Glomerular endothelial cell (primary cell): ENCODE data around the gene USP3. TPM values are rescaled to one million over a fixed set of nuclear protein-coding genes. Genes with fewer than 3 reads are reported as not detected.
"Not testable (repeated sequence)": the region's sequence is repeated elsewhere in the genome, so short reads cannot be mapped to it uniquely, and the experiment has no call there.

Experiments
- DNase-seq: peaks from one replicate; pipeline ENCODE4 v3.0.0-alpha.2; 2011; ENCODE audit warnings: low read depth, low spot score; ENCODE audit errors: extremely low read depth
- total RNA-seq: library from RNA; depleted of rRNA; stranded (reverse); fragments of >200 nt; gene quantifications from 2 replicates; pipeline ENCODE4 v1.2.3, GENCODE V29; 2015

Gene USP3
- total RNA-seq, 1 donor from 2014 or later, result 40.0 TPM

DNA sequence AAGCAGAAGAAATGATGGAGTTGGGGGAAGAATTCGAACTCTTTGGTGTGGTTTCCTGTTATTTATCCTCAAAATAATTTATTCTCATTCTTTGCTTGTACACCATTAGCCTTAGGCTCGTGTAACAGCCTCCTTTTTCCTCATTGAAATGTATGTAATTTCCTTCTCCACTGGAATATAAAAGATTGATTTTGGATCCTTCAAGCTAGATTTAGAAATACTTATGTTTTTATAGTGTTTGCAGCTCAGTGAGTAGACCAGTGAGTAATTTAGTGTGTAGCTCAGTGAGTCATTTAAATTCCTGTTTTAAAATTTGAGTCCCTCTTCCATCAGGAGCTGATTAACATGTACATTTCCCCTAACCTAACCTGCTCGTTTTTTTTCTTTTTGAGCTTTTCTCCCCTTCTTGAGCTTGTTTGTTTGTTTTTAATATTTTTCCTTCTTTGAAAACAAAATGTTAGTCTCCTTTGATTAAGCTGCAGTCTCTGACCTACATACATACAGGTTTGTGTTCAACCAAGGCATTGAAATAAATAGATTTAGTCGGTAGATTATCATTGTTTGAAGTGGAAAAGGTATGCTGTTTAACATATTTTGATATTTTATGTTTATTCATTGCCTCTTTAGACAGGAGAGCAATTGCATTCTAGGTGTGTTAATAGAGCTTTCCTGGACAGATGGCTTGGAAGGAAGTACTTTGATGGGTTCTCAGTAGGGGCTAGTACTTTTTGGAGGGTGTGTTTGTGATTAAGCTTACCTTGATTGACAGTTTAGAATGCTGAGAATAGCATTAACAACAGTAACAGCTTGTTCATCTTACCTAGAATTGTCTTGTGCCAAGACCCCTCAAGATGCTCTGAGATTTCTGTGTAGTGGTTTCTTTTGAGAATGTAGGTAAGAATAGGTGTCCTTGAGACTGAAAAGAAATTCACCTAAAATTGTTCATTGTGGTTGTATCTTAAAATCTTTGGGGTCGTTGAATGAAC, 5.9 kb downstream of the USP3 start:
- DNase-seq, result no peak

DNA sequence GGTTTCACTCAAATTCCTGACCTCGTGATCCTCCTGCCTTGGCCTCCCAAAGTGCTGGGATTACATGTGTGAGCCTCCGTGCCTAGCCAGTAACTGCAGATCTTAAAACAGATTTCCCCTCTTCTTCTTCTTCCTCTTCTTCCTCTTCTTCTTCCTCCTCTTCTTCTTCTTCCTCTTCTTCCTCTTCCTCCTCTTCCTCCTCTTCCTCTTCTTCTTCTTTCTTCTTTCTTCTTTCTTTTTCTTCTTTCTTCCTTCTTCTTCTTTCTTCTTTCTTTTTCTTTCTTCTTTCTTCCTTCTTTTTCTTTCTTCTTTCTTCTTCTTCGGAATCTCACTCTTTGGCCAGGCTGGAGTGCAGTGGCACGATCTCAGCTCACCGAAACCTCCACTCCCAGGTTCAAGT, 7.8 kb downstream of the USP3 start:
- DNase-seq, result no peak

DNA sequence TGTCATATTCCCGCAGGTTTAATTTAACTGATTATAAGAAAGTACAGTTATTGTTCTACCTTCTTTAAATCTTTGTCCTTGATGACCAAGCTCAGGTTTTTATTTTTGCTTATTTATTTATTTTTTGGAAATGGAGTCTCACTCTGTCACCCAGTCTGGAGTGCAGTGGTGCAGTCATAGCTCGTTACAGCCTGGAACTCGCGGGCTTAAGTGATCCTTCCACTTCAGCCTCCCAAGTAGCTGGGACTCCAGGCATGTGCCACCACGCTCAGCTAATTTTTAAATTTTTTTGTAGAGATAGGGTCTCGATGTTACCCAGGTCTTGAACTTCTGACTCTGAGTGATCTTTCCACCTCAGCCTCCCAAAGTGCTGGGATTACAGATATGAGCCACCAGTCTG, 8.9 kb downstream of the USP3 start:
- no peak for DNase-seq

DNA sequence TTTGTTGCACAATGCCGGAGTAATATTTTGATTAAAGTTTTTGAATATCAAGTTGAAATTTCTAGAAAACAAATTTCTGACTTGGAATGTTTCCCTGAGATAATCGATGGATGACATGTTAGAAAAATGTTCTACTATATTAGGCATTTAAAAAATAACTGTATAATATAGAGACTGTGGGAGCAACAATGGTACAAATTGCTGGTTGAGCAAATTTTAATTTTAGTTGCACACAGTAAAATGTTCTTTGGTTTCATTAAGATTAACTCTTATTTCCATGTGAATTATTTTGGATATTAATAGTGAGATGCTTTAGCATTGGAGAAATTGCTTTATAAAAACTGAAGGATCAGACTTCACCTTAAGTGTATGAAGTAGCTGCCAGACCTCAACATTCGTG, 9.3 kb downstream of the USP3 start:
- no peak for DNase-seq

DNA sequence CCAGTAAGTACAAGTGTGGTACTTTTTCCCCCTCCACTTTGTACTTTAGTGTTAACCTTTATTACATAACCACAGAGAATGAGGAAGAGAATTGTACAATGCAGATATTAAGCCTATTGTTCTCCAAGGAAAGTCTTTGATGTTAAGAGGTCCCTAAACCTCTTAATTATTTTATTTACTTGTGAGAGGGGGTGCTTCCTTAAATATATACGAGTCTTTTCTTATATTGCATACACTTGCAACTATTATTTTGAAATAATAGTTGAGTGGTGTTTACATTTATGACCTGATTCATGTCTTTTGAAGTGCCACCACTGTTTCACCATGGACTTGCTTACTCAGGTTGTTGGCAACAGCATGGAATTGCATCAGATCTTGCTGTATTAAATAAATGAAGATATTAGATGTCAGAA, 10.1 kb downstream of the USP3 start:
- DNase-seq, result no peak

DNA sequence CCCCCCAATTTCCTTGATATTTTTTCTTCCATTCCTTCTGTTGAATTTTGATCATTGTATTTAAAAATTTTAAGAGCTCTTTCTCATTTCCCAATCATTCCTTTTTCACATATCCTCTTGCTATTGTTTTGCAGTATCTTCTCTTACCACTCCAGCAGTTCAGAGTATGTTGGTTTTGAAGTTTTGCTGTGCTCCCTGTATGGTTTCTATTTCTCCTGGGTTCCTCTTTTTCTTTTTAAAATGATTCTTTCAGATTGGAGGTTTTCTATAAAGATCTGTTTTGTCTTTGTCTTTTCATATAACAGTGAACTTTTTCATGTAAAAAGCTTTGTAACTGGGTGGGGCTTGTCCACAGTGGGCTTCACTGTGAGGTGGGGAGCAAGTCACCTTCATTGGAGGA, 12.8 kb downstream of the USP3 start:
- DNase-seq, result no peak

DNA sequence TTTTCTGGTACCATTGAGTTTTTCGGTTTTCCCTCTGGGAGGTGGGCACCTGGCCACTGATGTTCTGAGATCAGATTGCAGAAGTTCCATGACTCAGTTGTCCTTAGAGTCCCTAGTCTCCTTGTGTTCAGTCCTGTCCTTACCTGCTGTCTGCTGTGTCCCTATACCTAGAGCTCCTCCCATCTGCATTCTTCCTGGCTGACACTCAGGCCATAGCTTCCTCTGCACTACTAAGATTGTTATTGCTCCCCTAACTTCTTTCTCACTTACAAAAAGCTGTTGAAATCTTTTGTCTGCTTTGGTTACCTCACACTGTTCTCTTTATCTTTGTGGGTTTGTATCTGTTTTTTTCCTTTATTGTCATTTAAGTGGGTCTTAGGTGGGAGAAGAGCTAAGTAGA, 13.2 kb downstream of the USP3 start:
- DNase-seq, result no peak

DNA sequence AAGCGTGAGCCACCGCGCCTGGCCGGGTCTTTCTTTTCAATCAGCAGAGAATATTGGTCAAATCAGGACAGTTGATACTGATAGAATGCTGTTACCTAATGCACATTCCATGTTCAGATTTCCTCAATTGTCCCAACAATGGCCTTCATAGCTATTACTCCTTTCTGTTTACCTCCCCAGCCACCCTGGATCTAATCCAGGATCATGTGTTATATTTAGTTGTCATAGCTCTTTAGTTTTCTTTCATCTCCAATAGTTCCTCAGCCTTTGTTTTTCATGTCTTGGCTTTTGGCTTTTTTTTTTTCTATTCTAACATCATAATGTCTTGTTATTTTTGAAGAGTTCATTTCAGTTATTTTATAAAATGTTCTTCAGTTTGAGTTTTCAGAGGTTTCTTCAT, 14.6 kb downstream of the USP3 start:
- no peak for DNase-seq

DNA sequence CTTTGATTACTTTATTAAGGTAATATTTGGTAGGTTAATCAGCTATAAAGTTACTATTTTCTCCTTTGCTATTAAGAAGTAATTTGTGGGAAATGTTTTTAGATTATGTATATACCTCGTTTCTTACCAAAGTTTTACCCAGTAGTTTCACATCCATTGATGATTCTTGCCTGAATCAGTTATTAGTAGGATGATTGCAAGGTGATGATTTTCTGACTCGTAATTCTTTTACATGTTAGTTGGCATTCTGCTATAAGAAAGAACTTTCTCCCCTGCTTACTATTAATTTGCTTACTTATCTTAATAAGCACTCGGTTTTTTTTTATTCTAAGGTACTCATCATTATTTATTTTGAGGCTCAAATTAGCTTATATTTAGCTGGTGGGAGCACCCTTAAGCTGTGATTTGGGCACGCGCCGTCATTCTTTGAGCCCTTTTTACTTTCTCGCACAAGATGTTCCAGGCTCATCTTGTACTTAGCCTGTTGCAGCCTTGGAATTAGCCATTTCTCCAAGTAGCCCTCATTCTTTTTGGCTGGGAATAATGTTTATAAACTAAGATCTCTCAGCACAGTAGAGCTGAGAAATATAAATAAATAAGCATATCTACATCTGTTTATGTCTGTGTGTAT, 15.3 kb downstream of the USP3 start:
- DNase-seq, result no peak

DNA sequence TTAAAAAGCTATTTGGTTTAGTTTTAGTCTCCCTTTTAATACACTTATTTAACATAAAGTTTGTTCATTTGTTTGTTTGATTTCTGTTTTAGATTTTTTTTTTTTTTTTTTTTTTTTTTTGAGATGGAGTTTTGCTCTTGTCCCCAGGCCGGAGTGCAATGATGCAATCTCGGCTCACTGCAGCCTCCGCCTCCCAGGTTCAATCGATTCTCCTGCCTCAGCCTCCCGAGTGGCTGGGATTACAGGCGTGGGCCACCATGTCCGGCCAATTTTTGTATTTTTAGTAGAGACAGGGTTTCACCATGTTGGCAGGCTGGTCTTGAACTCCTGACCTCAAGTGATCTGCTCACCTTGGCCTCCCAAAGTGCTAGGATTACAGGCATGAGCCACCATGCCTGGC, 16.1 kb downstream of the USP3 start:
- not testable (repeated sequence) for DNase-seq

GRCh38 chr15:63522225-63522578, 17.8 kb downstream of the USP3 start:
- no peak for DNase-seq

DNA sequence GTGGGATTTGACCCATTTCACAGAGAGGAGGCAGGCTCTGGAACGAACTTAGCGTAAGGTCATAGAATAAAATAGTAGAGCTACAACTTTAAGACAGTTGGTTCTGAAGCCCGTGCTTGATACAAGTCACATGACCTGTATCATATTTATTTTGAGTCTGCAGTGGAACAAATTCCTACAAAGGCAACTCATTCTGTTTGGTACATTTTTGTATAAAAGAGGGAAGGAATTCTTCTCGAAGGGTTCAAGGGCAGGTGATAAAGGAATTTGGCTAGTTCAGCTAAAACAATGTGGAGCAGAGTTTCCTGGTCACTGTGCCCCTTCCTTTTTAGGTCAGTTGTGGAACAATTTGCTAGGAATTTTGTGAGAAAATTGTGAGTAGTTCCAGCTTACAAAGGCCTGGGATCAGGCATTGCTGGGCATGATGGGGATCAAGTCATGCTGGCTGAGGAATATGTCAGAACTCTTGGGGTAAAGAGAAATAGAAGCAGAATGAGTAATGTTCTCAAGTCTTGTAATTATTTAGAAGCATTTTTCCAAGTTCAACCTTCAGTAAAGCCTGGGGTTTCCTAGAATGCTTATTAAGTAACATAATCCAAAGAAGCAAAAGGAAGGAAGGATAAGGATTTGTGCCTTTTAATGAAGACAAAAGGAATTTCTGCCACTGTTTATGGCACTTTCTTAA, 19.1 kb downstream of the USP3 start:
- DNase-seq, result no peak

DNA sequence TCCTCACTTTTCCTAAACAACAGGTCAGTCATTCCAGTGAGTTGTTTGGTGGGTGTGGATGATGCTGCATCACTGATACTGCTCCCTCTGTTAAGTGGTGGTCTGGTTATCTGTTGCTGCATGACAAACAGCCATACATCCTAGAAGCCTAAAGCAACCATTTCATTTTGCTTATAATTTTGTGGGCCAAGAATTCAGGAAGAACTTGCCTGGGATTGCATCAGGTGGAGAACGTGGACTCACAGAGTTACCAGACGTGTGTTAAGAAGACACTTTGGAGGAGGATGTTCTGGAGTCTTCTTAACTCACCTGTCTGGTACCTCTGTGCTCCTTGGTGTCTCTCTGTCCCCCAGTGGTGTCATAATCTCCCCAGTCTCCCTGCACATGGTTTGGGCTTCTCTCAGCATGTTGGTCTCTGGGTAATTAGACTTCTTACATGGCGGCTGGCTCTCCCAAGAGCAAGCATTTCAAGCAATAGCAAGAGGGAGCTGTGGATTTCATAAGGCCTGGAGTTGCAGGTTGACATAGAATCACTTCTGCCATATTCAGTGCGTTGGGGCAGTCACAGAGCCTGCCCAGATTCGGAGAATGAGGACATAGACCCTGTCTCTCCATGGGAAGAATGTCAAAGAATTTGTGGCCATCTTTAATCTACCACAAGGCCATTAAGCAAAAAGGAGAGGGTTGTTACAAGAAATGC, 20.1 kb downstream of the USP3 start:
- DNase-seq, result no peak

DNA sequence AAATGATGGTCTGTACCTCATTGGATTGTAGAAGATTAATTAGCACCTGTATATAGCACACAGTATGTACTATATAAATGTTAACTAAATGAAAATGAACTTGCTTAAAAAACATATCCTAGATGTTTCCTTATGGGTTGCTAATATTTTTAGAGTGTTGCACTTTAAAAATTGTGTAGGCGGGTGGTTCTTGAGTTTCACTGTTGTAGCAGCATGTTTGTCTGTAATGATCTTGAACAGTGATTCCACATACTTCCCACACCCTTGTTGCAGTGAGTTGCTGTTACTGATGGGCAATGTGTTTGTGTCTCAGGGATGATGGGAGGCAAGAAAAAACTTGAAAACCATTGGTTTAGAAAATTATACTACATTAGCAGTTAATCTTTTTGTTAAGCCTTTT, 22.0 kb downstream of the USP3 start:
- DNase-seq, result no peak

- no peak for DNase-seq
Observed at GRCh38 chr15:63528138-63528659, 23.8 kb downstream of the USP3 start.

DNA sequence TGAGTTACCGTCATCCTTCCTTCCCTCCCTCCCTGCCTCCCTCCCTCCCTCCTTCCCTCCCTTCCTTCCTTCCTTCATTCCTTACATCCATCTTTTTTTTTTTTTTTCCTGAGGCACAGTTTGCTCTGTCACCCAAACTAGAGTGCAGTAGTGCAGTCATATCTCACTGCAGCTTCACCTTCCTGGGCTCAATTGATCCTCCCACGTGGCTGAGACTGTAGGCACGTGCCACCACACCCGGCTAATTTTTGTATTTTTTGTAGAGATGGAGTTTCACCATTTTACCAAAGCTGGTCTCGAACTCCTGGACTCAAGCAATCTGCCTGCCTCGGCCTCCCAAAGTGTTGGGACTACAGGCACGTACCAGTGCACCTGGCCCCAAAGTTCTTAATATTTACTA, 25.8 kb downstream of the USP3 start:
- no peak for DNase-seq

DNA sequence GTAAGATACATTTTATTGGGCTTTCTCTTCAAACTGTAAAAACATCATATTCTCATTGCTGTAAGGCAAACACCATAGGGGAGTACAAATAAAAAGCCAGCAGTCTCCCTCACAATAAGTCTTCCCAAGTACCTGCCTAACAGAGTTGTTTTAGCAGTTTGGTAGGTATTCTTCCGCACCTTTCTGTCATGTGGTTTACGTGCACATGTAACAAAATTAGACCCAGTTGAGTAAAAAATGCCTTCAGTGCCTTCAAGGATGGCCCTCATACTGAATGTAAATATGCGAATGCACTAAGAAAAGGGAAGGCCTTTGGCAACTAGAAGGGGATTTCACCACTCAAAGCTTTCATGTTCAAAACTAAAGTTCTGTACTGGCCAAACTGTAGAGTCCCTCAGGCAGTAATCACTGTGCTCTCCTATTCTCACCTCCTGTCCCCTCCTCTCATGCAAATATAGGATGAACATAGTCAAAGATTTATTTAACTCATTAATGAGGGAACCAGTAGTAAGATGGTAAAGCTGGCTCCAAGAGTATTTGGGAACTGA, 26.4 kb downstream of the USP3 start:
- DNase-seq, result no peak

GRCh38 chr15:63531586-63531985, 27.2 kb downstream of the USP3 start:
- DNase-seq, result no peak

- no peak for DNase-seq
Observed at GRCh38 chr15:63532307-63532744, 27.9 kb downstream of the USP3 start.

DNA sequence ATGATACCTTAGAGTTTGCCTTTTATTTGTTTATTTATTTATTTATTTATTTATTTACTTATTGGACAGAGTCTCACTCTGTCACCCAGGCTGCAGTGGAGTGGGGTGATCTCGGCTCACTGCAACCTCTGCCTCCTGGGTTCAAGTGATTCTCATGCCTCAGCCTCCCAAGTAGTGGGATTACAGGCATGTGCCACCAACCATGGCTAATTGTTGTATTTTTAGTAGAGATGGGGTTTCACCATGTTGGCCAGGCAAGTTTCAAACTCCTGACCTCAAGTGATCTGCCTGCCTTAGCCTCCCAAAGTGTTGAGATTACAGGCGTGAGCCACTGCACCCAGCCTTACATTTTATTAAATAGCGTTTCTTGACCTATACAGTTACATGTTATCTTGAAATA, 30.5 kb downstream of the USP3 start:
- not testable (repeated sequence) for DNase-seq
